GM23338 (cell line): Measurements from ENCODE around the gene ZNF638. TPM values are rescaled to one million over a fixed set of nuclear protein-coding genes. Genes with fewer than 3 reads are reported as not detected.

Source experiments
- ATAC-seq: fragments of 200-7000 bp; cut with Tn5 transposase; 3 replicates; pipeline ENCODE4 v1.9.1; 2020
- DNase-seq: peaks from one replicate; pipeline ENCODE4 v3.0.0-alpha.2; 2015; ENCODE audit warnings: low spot score
- H2AFZ ChIP-seq: fragments of 200-600 bp; sonication (generic); 2 replicates; pipeline ENCODE4 v1.8.0; 2016; ENCODE audit warnings: antibody characterized with exemption, mild to moderate bottlenecking, moderate library complexity
- H3F3A ChIP-seq: fragments of 200-600 bp; sonication (generic); replicated peaks from 2 replicates; pipeline ENCODE4 v1.8.0; 2017; ENCODE audit warnings: antibody characterized with exemption, mixed run types, low read depth
- H3K27ac ChIP-seq: fragments of 200-600 bp; sonication (generic); 2 replicates; pipeline ENCODE4 v1.6.1; 2016; ENCODE audit warnings: low read depth
- H3K27me3 ChIP-seq: fragments of 200-600 bp; sonication (generic); 2 replicates; pipeline ENCODE4 v1.8.0; 2016; ENCODE audit warnings: mild to moderate bottlenecking, mixed run types, moderate library complexity; ENCODE audit not compliant: insufficient read depth
- H3K36me3 ChIP-seq: fragments of 200-600 bp; sonication (generic); 2 replicates; pipeline ENCODE4 v1.8.0; 2016; ENCODE audit warnings: mild to moderate bottlenecking; ENCODE audit not compliant: insufficient read depth
- H3K4me1 ChIP-seq: fragments of 200-600 bp; sonication (generic); 2 replicates; pipeline ENCODE4 v1.8.0; 2016; ENCODE audit warnings: mild to moderate bottlenecking, moderate library complexity; ENCODE audit not compliant: insufficient read depth
- H3K4me2 ChIP-seq: fragments of 200-600 bp; sonication (generic); 2 replicates; pipeline ENCODE4 v1.7.1; 2017; ENCODE audit warnings: mixed run types
- H3K4me3 ChIP-seq: fragments of 200-600 bp; sonication (generic); 2 replicates; pipeline ENCODE4 v1.6.1; 2016; ENCODE audit warnings: mixed run types
- H3K79me2 ChIP-seq: fragments of 200-600 bp; sonication (generic); replicated peaks from 2 replicates; pipeline ENCODE4 v1.8.0; 2017; ENCODE audit warnings: mild to moderate bottlenecking; ENCODE audit not compliant: insufficient read depth
- H3K9me2 ChIP-seq: fragments of 200-600 bp; sonication (generic); 2 replicates; pipeline ENCODE4 v1.8.0; 2017; ENCODE audit not compliant: insufficient read depth
- H4K20me1 ChIP-seq: fragments of 200-600 bp; sonication (generic); replicated peaks from 2 replicates; pipeline ENCODE4 v1.8.0; 2017; ENCODE audit warnings: mild to moderate bottlenecking; ENCODE audit not compliant: insufficient read depth
- H3K27ac Mint-ChIP-seq: 2 replicates; pipeline ENCODE4 v1.8.0; 2020; ENCODE audit warnings: inconsistent platforms, mild to moderate bottlenecking, moderate library complexity, mixed read lengths
- H3K27me3 Mint-ChIP-seq: 3 replicates; pipeline ENCODE4 v1.8.0; 2022; ENCODE audit warnings: low read depth, mild to moderate bottlenecking, moderate library complexity, mixed read lengths, inconsistent platforms; ENCODE audit not compliant: insufficient read depth, poor library complexity
- H3K36me3 Mint-ChIP-seq: 3 replicates; pipeline ENCODE4 v1.8.0; 2021; ENCODE audit warnings: low read depth, mild to moderate bottlenecking, inconsistent platforms, moderate library complexity, mixed read lengths
- H3K4me1 Mint-ChIP-seq: 3 replicates; pipeline ENCODE4 v1.8.0; 2020; ENCODE audit warnings: mild to moderate bottlenecking, inconsistent platforms, mixed read lengths
- H3K4me3 Mint-ChIP-seq: 3 replicates; pipeline ENCODE4 v1.8.0; 2021; ENCODE audit warnings: moderate library complexity, mild to moderate bottlenecking, inconsistent platforms, mixed read lengths
- H3K9me3 Mint-ChIP-seq: 3 replicates; pipeline ENCODE4 v1.8.0; 2020; ENCODE audit warnings: moderate library complexity, mild to moderate bottlenecking, inconsistent platforms, mixed read lengths
- CREB1 ChIP-seq: fragments of 250-450 bp; sonication (Bioruptor Pico); IDR thresholded peaks from 2 replicates; pipeline ENCODE4 v1.5.0; 2020; ENCODE audit warnings: low read depth, mild to moderate bottlenecking, moderate library complexity
- CTCF ChIP-seq, 2 experiments: fragments of 200-600 bp in 1 of 2; sonication (generic) in 1 of 2; conservative IDR thresholded peaks; 2 replicates each; pipeline versions ENCODE4 v1.5.1 to v1.6.1; 2016 to 2017; ENCODE audit warnings: antibody characterized with exemption in 2 of 2, low read depth in 2 of 2, mild to moderate bottlenecking in 2 of 2, moderate library complexity in 1 of 2
- JUNB ChIP-seq: IDR thresholded peaks from one replicate; pipeline ENCODE4 v1.6.1; 2016; ENCODE audit warnings: antibody characterized with exemption; ENCODE audit not compliant: unreplicated experiment
- POLR2AphosphoS5 ChIP-seq: IDR thresholded peaks from 2 replicates; pipeline ENCODE4 v1.6.1; 2016; ENCODE audit warnings: antibody characterized with exemption, low read depth
- ZNF114 ChIP-seq: fragments of 250-450 bp; sonication (Bioruptor Pico); IDR thresholded peaks from 2 replicates; pipeline ENCODE4 v1.5.0; 2020; ENCODE audit warnings: mild to moderate bottlenecking, moderate library complexity
- ZNF331 ChIP-seq: fragments of 250-450 bp; sonication (Bioruptor Pico); IDR thresholded peaks from 2 replicates; pipeline ENCODE4 v1.5.0; 2020; ENCODE audit warnings: low read depth, mild to moderate bottlenecking, moderate library complexity
- ZNF462 ChIP-seq: fragments of 250-450 bp; sonication (Bioruptor Pico); IDR thresholded peaks from 2 replicates; pipeline ENCODE4 v1.5.0; 2020; ENCODE audit warnings: mild to moderate bottlenecking, moderate library complexity
- polyA plus RNA-seq: library from polyadenylated mRNA; unstranded; fragments of >200 nt; fragmentation: Nextera tagmentation; extraction: Ambion mirVana; gene quantifications from 2 replicates; pipeline ENCODE4 v1.2.1, GENCODE V29; 2016
- total RNA-seq: library from RNA; depleted of rRNA; stranded (reverse); fragments of >200 nt; shearing (Covaris generic); gene quantifications from 2 replicates; pipeline ENCODE4 v1.2.3, GENCODE V29; 2014
- TF ChIP-seq, protein P1 (sequence below): IDR thresholded peaks from 2 replicates; pipeline ENCODE4 v1.6.1; 2016; ENCODE audit warnings: antibody characterized with exemption

ZNF638 gene
- total and polyA plus RNA-seq, 2 experiments from 2014 or later = 185 to 190 TPM

DNA sequence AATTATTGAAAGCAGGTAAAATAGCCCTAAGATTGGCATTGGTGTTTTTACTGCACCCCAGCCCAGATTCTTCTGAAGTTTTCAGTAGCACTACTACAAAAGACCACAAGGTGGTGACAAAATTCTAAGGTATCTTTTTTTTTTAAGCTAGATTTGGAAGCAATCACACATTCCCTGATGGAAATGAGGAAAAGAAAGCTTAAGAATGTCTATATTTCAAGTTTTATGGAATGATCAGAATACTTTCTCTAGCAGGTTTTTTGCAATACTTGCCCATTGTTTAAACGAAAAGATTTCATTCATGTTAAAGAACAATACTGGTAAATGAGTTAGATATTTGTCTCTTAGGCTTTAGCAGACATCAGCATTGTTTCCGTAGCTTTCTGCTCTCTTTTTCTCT, 32.1 kb upstream of the ZNF638 start:
- H3K27ac Mint-ChIP-seq = no peak overlapping the region
- H3K9me3 Mint-ChIP-seq = no peaks in the 10 kb centered on the region
- no peaks in the 10 kb centered on the region for H3K36me3 ChIP-seq
- H2AFZ ChIP-seq = no peak overlapping the region
- H3K27ac ChIP-seq = no peak overlapping the region
- H3K9me2 ChIP-seq = no peaks in the 10 kb centered on the region
- peaks cover 11% of the 10 kb centered on the region; the same call in 1 of the 2 replicates for H4K20me1 ChIP-seq
- no peaks in the 10 kb centered on the region for H3F3A ChIP-seq
- H3K4me3 Mint-ChIP-seq = no peak overlapping the region
- H3K4me1 Mint-ChIP-seq = no peaks in the 10 kb centered on the region
- H3K4me2 ChIP-seq = no peak overlapping the region
- no peak; the same call in 2 of the 3 replicates for ATAC-seq
- no peaks in the 10 kb centered on the region for H3K27me3 ChIP-seq
- H3K27me3 Mint-ChIP-seq = no peaks in the 10 kb centered on the region
- no peaks in the 10 kb centered on the region for H3K4me1 ChIP-seq
- no peak overlapping the region for H3K4me3 ChIP-seq
- peak; percentile 63 for DNase-seq
- TF ChIP-seq CTCF (conservative IDR thresholded peaks at IDR 0.05; ENCODE audit: low read depth in 2 of 2) (peak; percentile 55 to 87), ZNF331 (CRISPR knock-in tag) (no peak)
- peaks cover 53% of the 10 kb centered on the region for H3K79me2 ChIP-seq
- no peaks in the 10 kb centered on the region for H3K36me3 Mint-ChIP-seq

DNA sequence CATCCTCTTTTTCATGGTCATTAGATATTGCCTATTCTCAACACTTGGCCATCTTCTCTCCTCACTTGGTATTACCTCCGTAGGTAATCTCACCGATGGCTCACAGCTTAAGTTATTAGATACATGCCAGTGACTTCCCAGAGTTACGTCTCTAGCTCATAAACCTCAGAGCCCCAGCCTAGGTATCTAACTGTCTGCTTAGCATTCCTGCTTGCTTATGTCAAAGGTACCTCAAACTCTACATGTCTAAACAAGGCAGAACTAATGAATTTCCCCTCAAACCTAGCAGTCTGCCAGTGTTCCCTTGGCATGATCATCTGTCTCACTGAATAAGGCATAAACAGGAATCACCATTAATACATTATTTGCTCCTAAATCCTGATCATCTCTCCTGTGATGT, 27.7 kb upstream of the ZNF638 start:
- H3K36me3 Mint-ChIP-seq = no peaks in the 10 kb centered on the region
- no peak for DNase-seq
- Histone ChIP-seq H3K27ac (no peak overlapping the region), H3K36me3 (no peaks in the 10 kb centered on the region), H3K4me3 (no peak overlapping the region), H3K27me3 (no peaks in the 10 kb centered on the region), H3K79me2 (peaks cover 63% of the 10 kb centered on the region), H3K9me2 (no peaks in the 10 kb centered on the region), H4K20me1 (peaks cover 10% of the 10 kb centered on the region; the same call in 1 of the 2 replicates), H3K4me1 (no peaks in the 10 kb centered on the region), H2AFZ (no peak overlapping the region), H3F3A (no peaks in the 10 kb centered on the region), H3K4me2 (no peak overlapping the region)
- H3K9me3 Mint-ChIP-seq = no peaks in the 10 kb centered on the region
- peaks cover 3% of the 10 kb centered on the region for H3K27me3 Mint-ChIP-seq
- H3K27ac Mint-ChIP-seq = no peak overlapping the region
- TF ChIP-seq ZNF114 (no peak), JUNB (no peak), CREB1 (no peak)
- TF ChIP-seq, protein P1, sequence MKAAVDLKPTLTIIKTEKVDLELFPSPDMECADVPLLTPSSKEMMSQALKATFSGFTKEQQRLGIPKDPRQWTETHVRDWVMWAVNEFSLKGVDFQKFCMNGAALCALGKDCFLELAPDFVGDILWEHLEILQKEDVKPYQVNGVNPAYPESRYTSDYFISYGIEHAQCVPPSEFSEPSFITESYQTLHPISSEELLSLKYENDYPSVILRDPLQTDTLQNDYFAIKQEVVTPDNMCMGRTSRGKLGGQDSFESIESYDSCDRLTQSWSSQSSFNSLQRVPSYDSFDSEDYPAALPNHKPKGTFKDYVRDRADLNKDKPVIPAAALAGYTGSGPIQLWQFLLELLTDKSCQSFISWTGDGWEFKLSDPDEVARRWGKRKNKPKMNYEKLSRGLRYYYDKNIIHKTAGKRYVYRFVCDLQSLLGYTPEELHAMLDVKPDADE = no peak
- ATAC-seq = no peak
- no peak overlapping the region for H3K4me3 Mint-ChIP-seq
- H3K4me1 Mint-ChIP-seq = no peaks in the 10 kb centered on the region

GRCh38 chr2:71306762-71307161, 24.8 kb upstream of the ZNF638 start:
- H3K9me2 ChIP-seq = no peaks in the 10 kb centered on the region
- peak; percentile 30; the same call in 2 of the 3 replicates for ATAC-seq
- no peaks in the 10 kb centered on the region for H3F3A ChIP-seq
- no peak overlapping the region for H3K4me3 Mint-ChIP-seq
- no peak overlapping the region for H3K4me3 ChIP-seq
- no peak overlapping the region for H2AFZ ChIP-seq
- H3K27ac ChIP-seq = no peak overlapping the region
- H3K27me3 ChIP-seq = no peaks in the 10 kb centered on the region
- H3K27ac Mint-ChIP-seq = no peak overlapping the region; the same call in 1 of the 2 replicates
- peaks cover 3% of the 10 kb centered on the region for H3K27me3 Mint-ChIP-seq
- peaks cover 12% of the 10 kb centered on the region; the same call in 1 of the 2 replicates for H4K20me1 ChIP-seq
- no peaks in the 10 kb centered on the region for H3K36me3 ChIP-seq
- no peaks in the 10 kb centered on the region for H3K4me1 ChIP-seq
- peak; percentile 44 for DNase-seq
- H3K9me3 Mint-ChIP-seq = no peaks in the 10 kb centered on the region
- peaks cover 66% of the 10 kb centered on the region for H3K79me2 ChIP-seq
- no peaks in the 10 kb centered on the region for H3K4me1 Mint-ChIP-seq
- no peak overlapping the region for H3K4me2 ChIP-seq
- H3K36me3 Mint-ChIP-seq = no peaks in the 10 kb centered on the region
- no peak for TF ChIP-seq ZNF114
- no peak for TF ChIP-seq POLR2AphosphoS5
- no peak for TF ChIP-seq ZNF462 (CRISPR knock-in tag)
- no peak for TF ChIP-seq ZNF331 (CRISPR knock-in tag)
